ENCODE measurements around the gene FAM83C.

FAM83C gene

DNA sequence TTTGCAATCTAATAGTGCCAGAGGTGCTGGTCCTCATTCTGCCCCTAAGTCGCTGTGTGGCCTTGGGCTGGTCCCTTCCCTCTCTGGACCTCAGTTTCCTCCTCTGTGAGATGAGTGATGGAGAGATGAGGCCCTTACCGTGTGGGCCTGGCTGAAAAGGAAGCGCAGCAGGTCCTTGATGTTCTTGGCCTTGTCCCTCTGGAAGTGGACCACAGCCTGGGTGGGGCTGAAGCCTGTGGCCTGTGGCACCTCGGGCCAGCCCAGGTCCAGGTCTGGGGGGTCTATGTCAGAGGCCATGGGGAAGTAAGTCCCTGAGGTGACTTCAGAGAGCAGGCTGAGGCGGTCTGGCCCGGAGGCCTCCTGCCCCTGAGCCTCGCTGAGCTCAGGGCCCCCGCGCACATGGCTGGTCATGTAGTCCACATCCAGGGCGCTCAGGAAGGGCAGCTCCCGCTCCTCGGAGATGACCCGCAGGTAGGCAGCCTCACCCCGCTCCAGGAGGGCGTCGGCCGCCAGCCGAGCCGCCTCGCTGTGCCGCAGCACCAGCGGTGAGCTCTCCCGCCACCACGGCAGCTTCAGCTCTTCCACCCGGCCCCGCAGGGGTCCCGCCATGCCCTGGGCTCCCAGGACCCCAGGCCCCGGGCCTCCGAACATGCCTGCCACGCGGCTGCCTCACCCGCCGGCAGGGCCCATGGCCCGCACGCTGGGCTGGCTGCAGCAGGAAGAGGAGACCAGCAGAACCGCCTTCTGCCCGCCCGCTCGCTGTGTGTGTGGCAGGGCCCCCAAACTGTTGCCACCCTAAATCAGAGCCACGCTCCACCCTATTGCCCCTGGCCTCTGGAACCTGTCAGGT, at the start of gene FAM83C:
TSS of gene FAM83C (minus strand) at position 772 of the 850 bp plus-strand sequence. CDS start at position 651, 121 bp downstream.
- no peak for DNase-seq (ENCODE audit: low read depth, low spot score)

- no peak for DNase-seq (ENCODE audit: low read depth, low spot score)
Measured at GRCh38 chr20:35341366-35342028, 49.3 kb upstream of the FAM83C start.

GRCh38 chr20:35340436-35340835, 48.2 kb upstream of the FAM83C start:
- no peak for DNase-seq (ENCODE audit: low read depth, low spot score)

DNA sequence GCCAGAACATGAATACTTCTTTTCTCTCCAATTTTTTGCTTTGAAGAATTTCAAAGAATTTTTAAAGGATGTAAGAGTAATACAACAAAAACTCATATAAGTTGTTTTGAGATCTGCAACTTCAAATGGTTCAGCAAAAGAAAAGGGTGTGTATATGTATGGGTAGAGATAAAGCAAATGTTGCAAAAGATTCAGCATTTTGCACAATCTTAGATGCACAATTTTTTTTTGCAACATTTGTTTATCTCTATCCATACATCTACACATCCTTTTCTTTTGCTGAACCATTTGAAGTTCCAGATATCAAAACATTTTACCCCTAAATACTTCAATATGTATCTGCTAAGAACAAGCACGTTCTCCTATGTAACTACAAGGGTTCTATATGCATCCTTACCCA, 47.4 kb upstream of the FAM83C start:
- no peak for DNase-seq (ENCODE audit: low read depth, low spot score)

DNA sequence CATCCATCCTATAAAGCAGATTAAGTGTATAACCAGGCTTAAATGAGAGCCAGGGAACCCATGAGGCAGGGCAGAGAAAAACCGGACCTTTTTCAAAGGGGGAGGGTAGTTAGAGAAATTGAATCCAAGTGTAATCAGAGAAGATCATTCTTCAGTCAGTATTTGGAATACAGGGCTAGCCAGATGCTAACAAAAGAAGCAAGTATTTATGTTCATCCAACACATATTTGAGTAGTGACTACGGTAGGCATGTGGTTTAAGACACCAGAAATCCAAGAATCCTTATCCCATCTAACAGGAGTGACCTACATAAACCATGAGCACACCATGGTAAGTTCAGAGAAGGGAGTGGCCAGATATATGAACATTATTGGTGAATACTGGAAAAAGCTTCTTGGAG, 46.8 kb upstream of the FAM83C start:
- no peak for DNase-seq (ENCODE audit: low read depth, low spot score)

DNA sequence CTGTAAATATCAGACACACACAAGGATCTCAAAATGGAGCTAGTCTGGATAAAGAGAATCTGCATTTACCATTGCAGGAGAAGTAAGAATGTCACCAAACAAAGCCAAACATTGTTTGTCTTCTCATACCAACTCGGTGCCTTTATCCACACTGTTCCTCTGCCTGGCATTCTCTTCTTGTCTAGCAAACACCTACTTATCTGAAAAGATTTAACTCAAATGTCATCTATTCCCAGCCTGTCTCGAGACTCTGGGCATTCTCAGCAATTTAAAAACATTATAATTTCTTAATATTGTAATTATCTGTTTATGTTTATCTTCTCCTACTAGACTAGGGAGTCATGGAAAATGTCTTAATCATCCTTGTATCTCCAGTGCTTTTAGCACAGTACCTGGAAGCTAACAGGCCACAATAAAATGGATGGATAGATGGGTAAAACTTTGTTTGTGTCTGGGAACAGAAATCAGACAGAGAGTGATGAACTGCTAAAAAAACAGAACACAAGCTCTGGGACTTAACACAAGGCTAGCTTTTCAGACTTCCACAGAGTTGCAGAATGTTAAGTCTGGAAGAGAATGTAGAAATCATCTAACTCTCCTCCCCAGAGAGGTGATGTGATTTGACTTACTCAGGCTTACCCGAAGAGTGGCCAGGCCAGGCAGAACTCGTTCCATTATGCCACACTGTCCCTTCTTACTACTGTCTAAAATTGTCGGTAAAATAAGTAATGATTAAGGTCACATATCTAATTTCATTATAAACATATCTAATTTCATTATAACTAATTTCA, 42.3 kb upstream of the FAM83C start:
- DNase-seq (ENCODE audit: low read depth, low spot score) = no peak

- no peak for DNase-seq (ENCODE audit: low read depth, low spot score)
Measured at GRCh38 chr20:35333606-35334005, 41.4 kb upstream of the FAM83C start.

- DNase-seq (ENCODE audit: low read depth, low spot score) = no peak
Measured at GRCh38 chr20:35332540-35333200, 40.4 kb upstream of the FAM83C start.

- DNase-seq (ENCODE audit: low read depth, low spot score) = no peak
Measured at GRCh38 chr20:35329435-35330139, 37.4 kb upstream of the FAM83C start.

DNA sequence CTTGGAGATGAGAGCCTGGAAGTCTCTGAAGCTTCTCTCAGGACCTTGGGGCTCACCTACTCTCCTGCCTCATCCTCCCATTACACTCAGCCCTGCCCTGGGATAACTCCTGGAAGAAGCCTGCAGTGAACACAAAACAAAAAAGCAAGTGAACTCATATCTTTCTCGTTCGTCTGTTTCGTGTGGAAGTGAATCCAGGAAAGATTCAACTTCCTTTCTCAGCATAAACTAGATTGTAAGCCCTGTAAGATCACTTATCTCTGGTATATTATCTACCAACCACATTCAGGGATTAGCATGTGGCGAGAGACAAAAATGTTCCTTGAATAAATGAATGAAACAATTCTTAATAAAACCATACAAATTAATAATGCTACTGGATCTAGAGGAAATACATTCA, 36.5 kb upstream of the FAM83C start:
- no peak for DNase-seq (ENCODE audit: low read depth, low spot score)

- DNase-seq (ENCODE audit: low read depth, low spot score) = no peak
Measured at GRCh38 chr20:35328095-35328685, 36.0 kb upstream of the FAM83C start.

- DNase-seq (ENCODE audit: low read depth, low spot score) = no peak
Measured at GRCh38 chr20:35327074-35327976, 35.1 kb upstream of the FAM83C start.

- DNase-seq (ENCODE audit: low read depth, low spot score) = no peak
Measured at GRCh38 chr20:35326740-35327073, 34.5 kb upstream of the FAM83C start.

DNA sequence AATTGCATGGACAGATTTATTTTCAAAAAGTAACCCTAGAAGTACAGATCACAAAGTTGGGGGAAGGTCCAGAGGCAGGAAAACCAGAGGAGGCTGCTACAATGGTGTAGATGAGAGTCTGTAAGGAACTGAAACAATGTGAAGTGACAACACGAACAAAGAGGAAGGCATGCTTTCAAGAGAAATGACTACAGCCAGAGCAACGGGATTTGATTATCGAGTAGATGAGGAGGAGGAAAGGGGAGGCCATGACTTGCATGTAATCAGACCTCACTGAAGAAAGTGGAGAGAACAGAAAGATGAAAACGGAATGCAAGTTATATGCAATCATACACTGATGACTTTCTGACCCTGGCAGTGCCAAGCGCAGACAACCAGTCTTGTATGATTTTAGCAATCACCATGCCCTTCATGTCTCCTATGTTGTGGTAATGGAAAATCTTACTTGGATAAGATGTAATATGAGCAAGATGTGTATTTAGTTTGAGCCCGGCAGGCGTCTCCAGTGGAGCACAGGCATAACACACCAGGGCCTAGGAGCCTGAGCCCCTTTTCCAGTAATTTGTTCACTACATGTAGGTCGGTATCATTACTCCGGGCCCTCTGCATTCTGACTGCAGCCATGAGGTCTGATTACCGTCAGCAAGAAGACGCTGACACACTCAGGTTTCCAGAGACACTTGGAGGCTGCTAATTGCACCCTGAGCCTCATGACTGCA, 34.0 kb upstream of the FAM83C start:
- DNase-seq (ENCODE audit: low read depth, low spot score) = no peak

DNA sequence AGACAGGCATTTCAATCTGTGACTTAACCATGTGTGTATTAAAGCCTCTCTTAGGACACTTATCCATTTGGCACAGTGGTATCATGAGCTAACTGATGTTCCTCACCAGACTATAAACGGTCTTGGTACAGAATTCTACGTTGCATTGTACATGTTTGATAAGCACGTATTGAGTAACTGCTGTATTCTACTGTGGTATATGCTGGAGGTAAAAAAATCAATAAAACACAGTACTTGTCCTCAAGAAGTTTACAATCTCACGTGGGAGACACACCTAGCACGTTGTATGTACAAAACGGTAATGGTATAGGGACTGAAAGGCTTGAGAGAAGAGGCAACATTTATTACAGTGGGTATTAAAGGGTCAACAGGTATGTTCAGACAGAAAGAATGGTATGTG, 33.2 kb upstream of the FAM83C start:
- DNase-seq (ENCODE audit: low read depth, low spot score) = no peak

GRCh38 chr20:35320396-35321126, 28.3 kb upstream of the FAM83C start:
- DNase-seq (ENCODE audit: low read depth, low spot score) = no peak

- DNase-seq (ENCODE audit: low read depth, low spot score) = no peak
Measured at GRCh38 chr20:35319871-35320197, 27.6 kb upstream of the FAM83C start.

DNA sequence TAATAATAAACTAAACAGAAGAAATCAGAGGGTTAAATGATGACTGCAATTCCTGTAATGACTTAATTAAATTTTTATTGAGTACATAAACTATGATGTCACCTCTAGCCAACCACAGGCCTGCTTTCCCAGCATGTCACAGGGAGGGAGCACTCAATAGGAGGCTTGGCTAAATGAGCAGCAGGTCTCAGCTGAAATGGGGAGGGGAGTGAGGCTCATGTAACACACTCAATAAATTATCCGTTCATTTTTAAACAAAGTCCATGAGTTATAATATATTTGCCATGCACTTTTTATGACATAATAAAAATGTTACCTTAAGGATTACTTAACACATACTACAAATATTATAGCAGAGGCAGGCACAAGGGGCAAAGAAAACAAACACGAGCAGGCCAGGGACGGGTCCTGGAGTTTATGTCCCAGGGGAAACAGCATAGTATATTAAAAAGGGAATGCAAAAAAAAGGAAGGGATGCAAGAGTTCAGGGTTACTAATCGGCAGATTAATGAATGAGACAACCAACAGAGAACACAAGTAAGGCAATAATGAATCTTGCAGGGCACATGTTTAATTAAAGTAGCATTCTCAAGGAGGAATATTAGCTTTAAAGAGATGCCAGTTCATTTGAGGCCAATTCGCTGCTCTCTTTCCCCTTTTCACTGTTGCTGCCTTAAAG, 27.1 kb upstream of the FAM83C start:
- no peak for DNase-seq (ENCODE audit: low read depth, low spot score)

Measured in activated naive CD8-positive, alpha-beta T cell treated with anti-CD3 and anti-CD28 coated beads, Interleukin-2, amount 50 U/mL, for 16 hours (primary cell).